ENCODE measurements around the gene BRWD1. TPM values are rescaled to one million over a fixed set of nuclear protein-coding genes. Genes with fewer than 3 reads are reported as not detected.

Gene BRWD1
- total and polyA plus RNA-seq, 2 donors (not counting 1 experiment from before 2014, with no cell fraction given) = 17.1 to 48.9 TPM

GRCh38 chr21:39218082-39218409 is 95.4 kb downstream of the BRWD1 start:
- Histone ChIP-seq H2AFZ (ENCODE audit: low read length) (no peak overlapping the region), H3K27ac (ENCODE audit: insufficient read depth, low read length) (no peak overlapping the region), H3K4me1 (ENCODE audit: control insufficient read depth, extremely low read depth, insufficient read depth, low read length) (no peaks in the 10 kb centered on the region), H3K79me2 (ENCODE audit: control insufficient read depth, insufficient read depth, low read length) (no peaks in the 10 kb centered on the region), H3K27me3 (ENCODE audit: control insufficient read depth, insufficient read depth, low read length) (no peaks in the 10 kb centered on the region), H3K4me3 (replicated peaks in 1 of 4; ENCODE audit: control extremely low read depth in 1 of 4, insufficient read depth in 1 of 4, low read depth in 3 of 4, low read length in 4 of 4) (no peak overlapping the region), H3K4me2 (ENCODE audit: extremely low read depth, insufficient read depth, low read length) (no peak overlapping the region), H3K36me3 (ENCODE audit: control insufficient read depth, insufficient read depth, low read length) (no peaks in the 10 kb centered on the region), H3K9me3 (ENCODE audit: control insufficient read depth, insufficient read depth, low read depth, low read length) (no peaks in the 10 kb centered on the region), H3K9ac (ENCODE audit: insufficient read depth, low read length) (no peak overlapping the region), H4K20me1 (ENCODE audit: control insufficient read depth, extremely low read depth, insufficient read depth, low read length) (no peaks in the 10 kb centered on the region)
- DNase-seq (ENCODE audit: low read depth in 2 of 2) = no peak
- no peak for TF ChIP-seq EZH2 (IDR thresholded peaks at IDR 0.05; ENCODE audit: low read length, missing control alignments)
- TF ChIP-seq CTCF (conservative IDR thresholded peaks at IDR 0.05 in 1 of 2, IDR thresholded peaks at IDR 0.05 in 1 of 2; ENCODE audit: low read depth in 1 of 2, low read length in 2 of 2) = no peak

- Histone ChIP-seq H3K9me3 (ENCODE audit: control insufficient read depth, insufficient read depth, low read depth, low read length) (no peaks in the 10 kb centered on the region), H3K79me2 (ENCODE audit: control insufficient read depth, insufficient read depth, low read length) (no peaks in the 10 kb centered on the region), H4K20me1 (ENCODE audit: control insufficient read depth, extremely low read depth, insufficient read depth, low read length) (no peaks in the 10 kb centered on the region), H3K27me3 (ENCODE audit: control insufficient read depth, insufficient read depth, low read length) (no peaks in the 10 kb centered on the region), H3K36me3 (ENCODE audit: control insufficient read depth, insufficient read depth, low read length) (no peaks in the 10 kb centered on the region), H3K4me1 (ENCODE audit: control insufficient read depth, extremely low read depth, insufficient read depth, low read length) (no peaks in the 10 kb centered on the region), H3K4me2 (ENCODE audit: extremely low read depth, insufficient read depth, low read length) (no peak overlapping the region), H3K27ac (ENCODE audit: insufficient read depth, low read length) (no peak overlapping the region), H3K4me3 (replicated peaks in 1 of 4; ENCODE audit: control extremely low read depth in 1 of 4, insufficient read depth in 1 of 4, low read depth in 3 of 4, low read length in 4 of 4) (no peak overlapping the region), H3K9ac (ENCODE audit: insufficient read depth, low read length) (no peak overlapping the region), H2AFZ (ENCODE audit: low read length) (no peak overlapping the region)
- no peak for DNase-seq (ENCODE audit: low read depth in 2 of 2)
- TF ChIP-seq CTCF (conservative IDR thresholded peaks at IDR 0.05 in 1 of 2, IDR thresholded peaks at IDR 0.05 in 1 of 2; ENCODE audit: low read depth in 1 of 2, low read length in 2 of 2) (no peak), EZH2 (IDR thresholded peaks at IDR 0.05; ENCODE audit: low read length, missing control alignments) (no peak)
Observed at GRCh38 chr21:39217356-39218081, 95.9 kb downstream of the BRWD1 start.

GRCh38 chr21:39216290-39216689 is 97.1 kb downstream of the BRWD1 start:
- no peak overlapping the region for H2AFZ ChIP-seq (ENCODE audit: low read length)
- no peaks in the 10 kb centered on the region for H3K27me3 ChIP-seq (ENCODE audit: control insufficient read depth, insufficient read depth, low read length)
- DNase-seq (ENCODE audit: low read depth in 2 of 2) = no peak
- no peak for TF ChIP-seq EZH2 (IDR thresholded peaks at IDR 0.05; ENCODE audit: low read length, missing control alignments)
- no peak for TF ChIP-seq CTCF (conservative IDR thresholded peaks at IDR 0.05 in 1 of 2, IDR thresholded peaks at IDR 0.05 in 1 of 2; ENCODE audit: low read depth in 1 of 2, low read length in 2 of 2)
- no peaks in the 10 kb centered on the region for H3K9me3 ChIP-seq (ENCODE audit: control insufficient read depth, insufficient read depth, low read depth, low read length)
- no peaks in the 10 kb centered on the region for H4K20me1 ChIP-seq (ENCODE audit: control insufficient read depth, extremely low read depth, insufficient read depth, low read length)
- no peak overlapping the region for H3K4me2 ChIP-seq (ENCODE audit: extremely low read depth, insufficient read depth, low read length)
- H3K4me1 ChIP-seq (ENCODE audit: control insufficient read depth, extremely low read depth, insufficient read depth, low read length) = no peaks in the 10 kb centered on the region
- H3K4me3 ChIP-seq (replicated peaks in 1 of 4; ENCODE audit: control extremely low read depth in 1 of 4, insufficient read depth in 1 of 4, low read depth in 3 of 4, low read length in 4 of 4) = no peak overlapping the region
- no peak overlapping the region for H3K27ac ChIP-seq (ENCODE audit: insufficient read depth, low read length)
- H3K9ac ChIP-seq (ENCODE audit: insufficient read depth, low read length) = no peak overlapping the region
- no peaks in the 10 kb centered on the region for H3K79me2 ChIP-seq (ENCODE audit: control insufficient read depth, insufficient read depth, low read length)
- no peaks in the 10 kb centered on the region for H3K36me3 ChIP-seq (ENCODE audit: control insufficient read depth, insufficient read depth, low read length)

Measured in fibroblast of lung (primary cell).